GM19328 (cell line): ENCODE data around the gene POU3F3.

Source experiments
- ATAC-seq: cut with Tn5 transposase; IDR thresholded peaks from one replicate; pipeline ENCODE4 v1.9.1; 2021; ENCODE audit warnings: mild to moderate bottlenecking, moderate library complexity; ENCODE audit not compliant: unreplicated experiment

POU3F3 gene

GRCh38 chr2:104872866-104873688, 19.2 kb downstream of the POU3F3 start:
- no peak for ATAC-seq

DNA sequence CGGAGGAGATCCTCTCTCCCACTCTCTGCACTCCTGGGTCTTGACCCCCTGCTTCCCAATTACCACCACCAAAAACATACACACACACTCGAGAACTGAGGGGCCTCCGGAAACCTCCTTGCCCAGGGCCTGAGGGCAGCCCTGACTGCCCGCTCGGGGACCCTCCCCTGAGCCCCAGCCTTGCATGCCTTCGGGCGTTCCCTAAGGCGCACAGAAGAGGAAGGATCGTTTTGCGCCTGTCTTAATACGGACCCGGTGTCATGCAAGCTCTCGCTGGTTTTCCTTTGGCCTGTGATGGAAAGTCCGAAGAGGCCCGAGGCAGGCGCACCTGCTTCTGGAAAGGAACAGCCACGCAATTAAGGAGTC, 19.8 kb downstream of the POU3F3 start:
- ATAC-seq = no peak

GRCh38 chr2:104874230-104874629, 20.3 kb downstream of the POU3F3 start:
- ATAC-seq = no peak

DNA sequence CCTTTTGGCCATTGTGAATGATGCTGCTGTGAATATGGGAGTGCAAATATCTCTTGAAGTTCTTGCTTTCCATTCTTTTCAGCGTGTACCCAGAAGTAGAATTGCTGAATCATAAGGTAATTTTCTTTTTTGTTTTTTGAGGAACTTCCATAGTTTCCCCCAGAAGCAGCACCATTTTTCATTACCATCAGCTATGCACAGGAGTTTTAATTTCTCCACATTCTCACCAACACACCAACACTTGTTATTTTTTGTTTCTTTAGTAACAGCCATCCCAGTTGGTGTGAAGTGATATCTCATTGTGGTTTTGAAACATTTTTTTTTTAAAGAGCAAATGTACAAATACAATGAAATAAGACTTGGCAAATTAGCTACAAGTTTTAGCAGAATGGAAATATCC, 21.3 kb downstream of the POU3F3 start:
- no peak for ATAC-seq

DNA sequence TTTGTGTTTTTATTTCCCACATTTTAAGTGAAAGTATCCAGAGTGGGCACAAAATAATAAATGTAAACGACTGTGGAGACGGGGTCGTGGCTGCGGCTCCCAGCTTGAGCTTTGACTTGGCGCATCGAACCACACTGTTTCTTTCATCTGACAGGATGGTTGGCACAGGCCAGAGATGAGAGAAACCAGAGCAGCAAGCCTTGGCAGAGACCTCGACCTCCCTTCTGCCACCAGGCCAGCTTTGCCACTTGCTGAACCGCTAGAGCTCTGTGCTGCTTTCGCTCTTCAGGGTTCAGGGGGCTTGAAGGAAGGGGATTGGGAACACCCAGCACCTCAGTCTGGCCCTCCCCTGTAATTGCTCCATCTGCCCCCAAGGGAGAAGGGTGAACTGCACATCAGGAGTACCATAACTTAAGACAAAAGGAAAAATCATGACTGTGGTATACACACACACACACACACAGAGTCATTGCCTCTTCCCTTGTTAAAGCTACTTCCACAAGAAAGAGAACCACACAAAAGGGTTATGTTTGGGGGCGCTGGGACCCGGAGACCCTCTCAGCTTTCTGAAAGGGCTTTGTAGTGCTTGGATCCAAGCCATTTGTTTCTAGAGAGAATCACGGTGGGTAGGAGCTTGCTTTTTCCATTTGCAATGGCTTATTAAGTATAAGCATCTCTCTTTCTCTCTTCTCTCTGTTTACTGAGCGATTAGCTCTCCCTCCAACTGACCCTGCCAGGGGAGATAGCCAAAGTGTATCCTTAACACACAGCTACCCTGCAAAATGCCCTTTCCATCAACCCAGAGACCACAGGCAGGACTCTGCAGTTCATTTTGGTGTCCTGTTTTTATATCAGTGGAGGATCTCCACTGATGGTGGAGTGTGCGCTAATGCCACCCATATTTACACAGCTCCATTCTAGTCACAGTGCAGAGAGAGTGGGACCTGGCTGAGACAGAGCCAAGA, 23.0 kb downstream of the POU3F3 start:
- no peak for ATAC-seq

DNA sequence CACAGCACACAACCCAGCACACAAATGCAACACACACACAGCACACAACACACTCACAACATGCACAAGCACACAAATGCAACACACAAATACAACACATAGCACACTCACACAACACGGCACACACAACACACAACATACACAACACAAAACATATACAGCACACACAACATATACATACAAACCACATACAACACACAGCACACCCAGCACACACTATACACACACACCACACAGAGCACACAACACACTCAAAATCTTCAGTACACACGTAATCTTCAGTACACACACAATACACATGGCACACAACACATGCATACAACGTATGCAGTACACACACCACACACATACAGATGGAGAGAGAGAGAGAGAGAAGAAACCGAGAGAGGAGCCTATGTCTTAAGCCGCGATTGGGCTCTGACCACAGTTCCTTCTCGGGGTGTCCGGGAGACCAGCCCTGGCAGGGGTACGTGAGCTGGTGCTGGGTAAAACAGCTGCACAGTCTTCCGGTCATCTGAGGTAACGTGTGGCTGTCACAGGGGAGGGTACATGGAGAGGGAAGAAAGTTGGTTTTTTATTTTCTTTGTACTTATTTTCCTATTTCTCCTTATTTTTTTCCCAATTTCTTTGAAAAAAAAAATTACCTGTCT, 25.1 kb downstream of the POU3F3 start:
- no peak for ATAC-seq

DNA sequence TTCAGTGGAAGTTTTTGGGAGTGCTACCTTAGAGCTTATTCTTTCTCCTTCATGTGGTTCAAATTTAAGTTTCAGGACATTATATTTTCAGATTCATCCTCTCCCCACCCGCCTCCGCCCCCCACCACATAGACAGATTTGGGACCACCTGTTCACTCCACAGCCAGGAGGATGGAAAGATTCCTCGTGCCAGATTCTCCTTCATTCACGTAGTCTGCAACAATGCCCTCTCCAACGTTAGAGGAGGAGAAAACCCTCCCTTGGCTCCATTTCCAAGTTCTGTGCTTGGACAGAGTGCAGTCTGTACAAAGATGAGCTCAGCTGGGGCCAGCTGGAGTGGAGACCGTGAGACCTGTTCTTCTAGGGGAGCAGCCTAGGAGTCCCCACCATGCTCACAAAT, 26.2 kb downstream of the POU3F3 start:
- ATAC-seq = no peak

DNA sequence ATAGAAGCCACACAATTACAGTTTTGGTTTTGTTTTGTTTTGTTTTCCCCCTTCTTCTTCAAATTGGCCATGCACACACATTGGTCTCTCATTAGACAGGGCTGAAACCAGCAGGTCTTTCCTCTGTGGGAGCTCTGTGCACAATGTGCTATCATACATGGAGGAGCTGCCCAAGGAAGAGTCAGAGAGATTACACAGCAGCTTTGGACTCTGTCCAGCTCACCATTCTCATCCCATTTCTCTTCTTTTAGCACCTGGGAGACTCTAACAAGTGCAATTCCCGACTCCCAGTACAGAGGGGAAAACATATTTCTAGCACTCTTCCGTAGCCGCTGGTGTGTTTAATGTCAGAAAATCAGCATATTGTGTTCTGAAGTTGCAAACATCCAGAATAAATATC, 29.4 kb downstream of the POU3F3 start:
- ATAC-seq = no peak

DNA sequence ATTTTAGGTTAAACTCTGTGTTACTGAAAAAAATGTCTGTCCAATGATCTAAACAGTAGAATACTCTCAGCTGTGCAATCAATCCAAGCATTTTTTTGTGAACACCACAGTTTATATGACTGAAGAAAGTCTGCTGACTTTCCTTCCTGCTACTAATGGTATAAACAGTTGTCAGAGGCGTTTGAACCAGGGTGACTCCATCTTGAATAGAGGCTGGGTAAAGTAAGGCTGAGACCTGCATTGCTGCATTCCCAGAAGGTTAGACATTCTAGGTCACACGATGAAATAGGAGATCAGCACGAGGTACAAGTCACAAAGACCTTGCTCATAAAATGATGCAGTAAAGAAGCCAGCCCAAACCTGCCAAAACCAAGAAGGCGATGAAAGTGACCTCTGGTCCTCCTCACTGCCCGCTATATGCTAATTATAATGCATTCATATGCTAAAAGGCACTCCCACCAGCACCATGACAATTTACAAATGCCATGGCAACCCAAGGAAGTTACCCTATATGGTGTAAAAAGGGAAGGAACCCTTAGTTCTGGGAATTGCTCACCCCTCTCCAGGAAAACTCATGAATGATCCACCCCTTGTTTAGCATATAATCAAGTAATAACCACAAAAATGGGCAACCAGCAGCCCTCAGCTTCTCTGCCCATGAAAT, 31.3 kb downstream of the POU3F3 start:
- ATAC-seq = no peak

- no peak for ATAC-seq
These were observed 33.8 kb downstream of the POU3F3 start for GRCh38 chr2:104887676-104888075.

GRCh38 chr2:104888489-104889258, 34.8 kb downstream of the POU3F3 start:
- ATAC-seq = no peak

DNA sequence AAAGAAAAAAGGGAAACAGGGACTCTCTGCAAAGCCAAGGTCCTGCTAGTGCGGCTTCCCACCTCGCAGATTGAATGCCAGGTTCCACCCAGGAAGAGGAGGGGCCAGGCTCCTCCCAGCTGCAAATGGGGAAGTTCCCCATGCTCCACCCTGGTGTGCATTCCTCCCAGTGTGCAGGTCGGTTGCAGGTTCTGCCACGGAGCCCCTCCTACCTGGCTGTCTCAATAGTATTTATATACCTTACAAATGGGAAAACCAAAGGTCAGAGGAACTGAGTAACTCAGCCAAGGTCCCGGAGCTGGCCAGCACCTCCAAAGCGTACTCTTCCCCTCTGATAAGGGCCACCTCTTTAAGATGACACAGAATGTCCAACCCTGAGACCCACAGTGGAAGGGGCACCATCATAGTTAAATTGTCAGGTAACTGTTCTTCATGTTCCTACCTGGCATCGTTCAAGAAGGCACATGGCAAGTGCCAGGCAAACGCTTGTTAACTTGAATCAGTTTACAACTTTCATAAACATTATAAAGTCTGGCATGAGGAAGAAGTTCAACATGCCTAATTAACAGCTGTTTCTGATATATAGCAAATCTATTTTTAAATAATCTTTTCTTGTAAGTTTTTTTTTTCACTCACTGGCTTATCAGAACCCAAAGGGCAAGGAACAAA, 35.5 kb downstream of the POU3F3 start:
- no peak for ATAC-seq

- ATAC-seq = no peak
These were observed 36.2 kb downstream of the POU3F3 start for GRCh38 chr2:104889960-104890684.

- ATAC-seq = no peak
These were observed 36.8 kb downstream of the POU3F3 start for GRCh38 chr2:104890685-104891069.

- no peak for ATAC-seq
These were observed 37.2 kb downstream of the POU3F3 start for GRCh38 chr2:104891145-104891544.

GRCh38 chr2:104896446-104896845, 42.5 kb downstream of the POU3F3 start:
- ATAC-seq = no peak

- no peak for ATAC-seq
These were observed 43.7 kb downstream of the POU3F3 start for GRCh38 chr2:104897515-104898184.

DNA sequence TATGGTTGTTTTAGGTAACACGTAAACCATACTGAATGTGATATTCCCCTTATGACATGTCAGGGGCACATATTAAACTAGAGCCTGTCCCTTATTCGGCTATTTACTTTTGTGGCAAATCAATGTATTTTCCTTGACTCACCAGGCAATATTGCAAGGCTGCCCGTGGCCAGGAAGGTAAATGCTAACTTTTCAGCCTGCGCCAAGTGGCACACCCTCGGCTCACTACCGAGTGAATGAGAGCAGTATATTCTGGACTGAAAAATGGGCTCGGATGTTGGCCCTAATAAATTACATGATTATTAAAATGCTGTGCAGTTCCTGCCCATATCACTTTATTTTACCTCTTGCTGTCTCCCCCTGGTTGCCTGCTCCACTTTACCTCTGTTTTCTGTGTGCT, 46.7 kb downstream of the POU3F3 start:
- ATAC-seq = no peak
